HG02852 (cell line): Measurements from ENCODE around the gene ZC3HAV1L.
"Not testable (repeated sequence)": the region's sequence is repeated elsewhere in the genome, so short reads cannot be mapped to it uniquely, and the experiment has no call there.

Experiments
- ATAC-seq: cut with Tn5 transposase; IDR thresholded peaks from one replicate; pipeline ENCODE4 v1.9.1; 2021; ENCODE audit warnings: mild to moderate bottlenecking, moderate library complexity; ENCODE audit not compliant: unreplicated experiment

ZC3HAV1L gene

DNA sequence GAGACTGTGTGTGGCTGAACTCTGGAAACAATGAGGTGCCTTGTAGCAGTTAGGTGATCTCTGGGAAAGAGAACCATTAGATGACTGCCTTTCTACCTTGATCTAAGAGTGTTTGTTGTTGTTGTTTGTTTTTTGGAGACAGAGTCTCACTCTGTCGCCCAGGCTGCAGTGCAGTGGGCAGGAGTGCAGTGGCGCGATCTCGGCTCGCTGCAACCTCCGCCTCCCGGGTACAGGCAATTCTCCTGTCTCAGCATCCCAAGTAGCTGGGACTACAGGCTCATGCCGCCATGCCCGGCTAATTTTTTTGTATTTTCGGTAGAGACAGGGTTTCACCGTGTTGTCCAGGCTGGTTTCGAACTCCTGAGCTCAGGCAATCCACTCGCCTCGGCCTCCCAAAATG lies 18.8 kb upstream of the ZC3HAV1L start:
- ATAC-seq, result not testable (repeated sequence)

GRCh38 chr7:139054101-139054500 lies 18.3 kb upstream of the ZC3HAV1L start:
- ATAC-seq, result no peak

DNA sequence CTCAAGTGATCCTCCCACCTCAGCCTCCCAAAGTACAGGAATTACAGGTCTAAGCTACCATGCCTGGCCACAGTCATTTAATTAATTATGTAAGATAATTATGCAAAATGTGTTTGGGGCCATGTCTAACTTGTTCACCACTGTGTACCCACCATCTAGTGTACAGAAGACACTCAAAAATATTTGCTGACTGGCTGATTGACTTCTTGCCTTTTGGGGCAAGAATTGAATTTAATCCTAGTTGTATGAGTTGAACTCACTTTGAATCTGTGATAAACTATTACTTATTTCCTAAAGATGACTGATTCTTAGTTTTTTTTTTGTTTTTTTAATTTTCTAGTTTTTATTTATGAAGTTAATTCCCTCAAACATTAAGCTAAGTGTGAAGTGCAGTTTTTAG lies 15.8 kb upstream of the ZC3HAV1L start:
- no peak for ATAC-seq

DNA sequence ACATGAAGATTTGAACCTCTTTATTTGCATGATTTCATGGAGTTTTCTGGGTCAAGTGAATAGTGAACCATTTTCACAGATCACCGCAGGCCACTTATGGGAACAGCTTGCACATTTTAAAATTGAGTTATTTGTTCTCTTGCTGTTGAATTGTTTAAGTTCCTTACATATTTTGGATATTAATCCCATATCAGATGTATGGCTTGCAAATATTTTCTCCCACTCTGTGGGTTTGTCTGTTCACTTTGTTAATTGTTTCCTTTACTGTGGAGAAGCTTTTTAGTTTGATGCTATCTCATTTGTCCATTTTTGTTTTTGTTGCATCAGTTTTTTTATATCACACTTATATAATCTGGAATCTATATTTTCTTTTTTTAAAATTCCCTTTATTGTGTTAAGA lies 14.1 kb upstream of the ZC3HAV1L start:
- ATAC-seq, result no peak

DNA sequence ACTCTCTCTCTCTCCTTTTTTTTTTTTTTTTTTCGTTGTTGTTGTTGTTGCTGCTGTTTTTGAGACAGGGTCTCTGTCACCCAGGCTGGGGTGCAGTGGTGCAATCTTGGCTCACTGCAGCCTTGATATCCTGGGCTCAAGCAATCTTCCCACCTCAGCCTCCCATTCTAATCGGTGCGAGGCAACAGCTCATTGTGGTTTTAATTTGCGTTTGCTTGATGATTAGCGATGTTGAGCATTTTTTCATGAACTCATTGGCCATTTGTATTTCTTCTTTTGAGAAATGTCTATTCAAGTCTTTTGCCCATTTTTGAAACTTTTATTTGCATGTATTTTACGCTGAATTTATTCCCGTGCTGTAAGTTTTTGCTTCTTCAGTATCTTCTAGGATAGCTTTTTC lies 13.3 kb upstream of the ZC3HAV1L start:
- ATAC-seq, result no peak

DNA sequence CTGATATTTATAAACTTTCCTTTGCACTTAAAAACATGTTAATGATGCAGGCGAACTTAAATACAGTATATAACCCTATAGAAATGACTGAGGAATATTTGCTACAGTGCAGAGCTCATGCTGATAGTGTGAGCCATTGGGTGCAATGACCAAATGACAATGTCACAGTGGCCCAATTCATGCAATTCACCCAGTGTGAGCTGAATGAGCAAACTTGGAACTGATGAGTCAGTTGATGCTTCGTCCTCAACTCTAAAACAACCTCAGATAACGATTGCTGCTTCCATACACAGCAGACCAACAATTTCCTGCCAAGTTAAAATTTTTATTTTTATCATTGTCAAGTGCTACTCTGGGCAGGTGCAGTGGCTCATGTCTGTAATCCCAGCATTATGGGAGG lies 12.1 kb upstream of the ZC3HAV1L start:
- no peak for ATAC-seq

DNA sequence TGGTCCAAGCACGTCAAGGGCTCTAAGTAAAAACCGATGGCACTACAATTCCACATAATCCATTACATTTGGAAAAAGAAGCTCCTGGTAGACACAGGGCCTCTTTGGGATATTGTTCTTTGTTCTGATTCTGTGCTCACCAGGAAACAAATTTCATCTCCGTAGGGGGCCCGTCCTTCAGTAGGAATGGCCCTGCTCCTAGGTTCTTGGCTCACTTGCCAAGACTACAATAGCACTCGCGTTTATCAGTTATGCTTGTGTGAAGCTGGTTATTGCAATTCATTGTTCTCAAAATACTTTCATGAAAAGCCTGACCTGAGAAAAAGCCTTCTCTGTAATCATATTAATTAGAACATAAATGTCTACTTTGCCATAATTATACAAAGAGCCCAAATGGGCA lies 10.3 kb upstream of the ZC3HAV1L start:
- no peak for ATAC-seq

- peak; percentile 48 for ATAC-seq
Observed at GRCh38 chr7:139044813-139045794, 9.3 kb upstream of the ZC3HAV1L start.

GRCh38 chr7:139043823-139044812 lies 8.3 kb upstream of the ZC3HAV1L start:
- ATAC-seq, result peak; percentile 46

GRCh38 chr7:139041378-139042085 lies 5.7 kb upstream of the ZC3HAV1L start:
- ATAC-seq, result no peak

- no peak for ATAC-seq
Observed at GRCh38 chr7:139038691-139039090, 2.8 kb upstream of the ZC3HAV1L start.

DNA sequence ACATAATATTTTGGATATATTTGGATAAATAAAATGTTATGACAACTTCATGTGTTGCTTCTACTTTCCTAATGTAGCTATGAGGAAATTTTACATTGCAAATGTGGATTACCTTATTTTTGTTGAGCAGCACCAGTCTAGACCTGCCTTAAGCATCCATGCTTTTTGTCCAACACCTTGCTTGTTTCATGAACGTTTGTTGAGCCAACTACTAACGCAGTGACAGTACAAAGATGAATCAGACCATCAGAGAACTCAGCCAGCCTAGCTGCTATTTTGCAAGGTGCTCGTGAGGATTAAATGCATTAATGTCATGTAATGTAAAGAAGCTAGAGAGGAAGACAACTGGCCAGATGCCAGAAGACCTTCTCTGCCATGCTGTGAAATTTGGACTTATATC lies 1.1 kb upstream of the ZC3HAV1L start:
- ATAC-seq, result no peak

DNA sequence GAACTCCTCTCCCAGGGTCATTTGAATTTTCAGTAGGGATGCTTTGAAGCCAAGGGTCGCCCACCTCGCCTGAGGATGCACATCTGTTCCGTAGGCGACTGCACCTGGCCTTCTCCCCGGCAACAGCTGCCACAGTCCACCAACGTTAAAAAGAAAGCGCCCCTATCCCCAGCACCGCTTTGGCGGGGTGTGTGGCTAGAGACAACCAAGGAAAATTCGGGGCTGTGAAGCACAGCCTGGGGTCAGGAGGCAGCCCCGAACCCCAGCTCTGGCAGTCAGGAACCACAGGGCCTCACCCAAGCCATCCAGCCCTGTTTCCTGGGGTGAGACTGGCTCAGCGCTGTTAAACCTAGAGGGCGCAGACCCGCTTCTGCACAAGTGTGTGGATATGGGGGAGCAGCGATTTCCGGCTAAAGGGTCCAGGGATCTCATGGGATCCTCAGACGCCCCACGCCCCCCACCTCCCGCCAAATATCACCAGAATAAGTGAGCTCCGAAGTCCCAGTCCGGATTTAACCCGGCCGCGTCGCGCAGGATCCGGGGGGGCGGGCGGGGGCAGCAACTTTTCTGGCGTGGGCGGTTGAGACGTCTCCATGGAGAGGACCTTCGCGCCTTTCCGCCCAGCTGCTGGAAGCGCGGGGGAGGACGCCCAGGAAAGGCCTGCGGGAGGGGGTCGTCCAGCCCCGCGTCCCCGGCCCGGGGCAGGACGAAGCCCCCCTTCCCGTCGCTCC lies 822 bp downstream of the ZC3HAV1L start:
- peak; percentile 41 for ATAC-seq

DNA sequence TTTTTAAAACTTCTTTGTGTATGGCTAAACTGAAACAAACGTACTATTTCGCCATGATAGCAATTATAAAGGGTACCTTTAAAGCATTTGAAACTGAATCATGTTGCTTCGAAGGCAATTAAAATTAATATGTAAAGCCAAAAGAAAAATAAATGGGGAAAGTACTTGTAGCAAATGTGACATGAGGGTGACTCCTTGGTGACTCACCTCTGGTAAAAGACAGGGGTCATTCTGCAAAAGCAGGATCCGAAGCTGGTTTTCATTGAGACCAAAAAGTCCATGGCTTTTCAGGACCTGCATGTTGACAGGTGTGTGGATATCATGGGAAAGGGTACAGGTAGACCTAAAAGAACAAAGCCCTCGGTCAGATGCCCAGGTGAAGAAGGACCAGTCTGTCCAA lies 1.5 kb downstream of the ZC3HAV1L start:
- ATAC-seq, result no peak

- no peak for ATAC-seq
Observed at GRCh38 chr7:139033346-139034114, 2.3 kb downstream of the ZC3HAV1L start.

DNA sequence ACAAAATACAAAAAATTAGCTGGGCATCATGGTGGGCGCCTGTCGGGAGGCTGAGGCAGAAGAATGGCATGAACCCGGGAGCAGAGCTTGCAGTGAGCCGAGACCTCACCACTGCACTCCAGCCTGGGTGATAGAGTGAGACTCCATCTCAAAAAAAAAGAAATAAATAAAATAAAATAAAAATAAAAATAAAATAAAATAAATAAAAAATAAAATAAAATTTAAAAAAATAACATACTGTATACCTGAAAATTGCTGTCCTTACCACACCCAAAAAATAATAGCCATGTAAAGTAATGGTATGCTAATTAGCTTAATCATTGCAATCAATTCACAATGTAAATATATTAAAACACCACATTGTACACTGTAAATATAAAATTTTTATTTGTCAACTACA lies 3.4 kb downstream of the ZC3HAV1L start:
- ATAC-seq, result no peak

- no peak for ATAC-seq
Observed at GRCh38 chr7:139029353-139029752, 6.5 kb downstream of the ZC3HAV1L start.

DNA sequence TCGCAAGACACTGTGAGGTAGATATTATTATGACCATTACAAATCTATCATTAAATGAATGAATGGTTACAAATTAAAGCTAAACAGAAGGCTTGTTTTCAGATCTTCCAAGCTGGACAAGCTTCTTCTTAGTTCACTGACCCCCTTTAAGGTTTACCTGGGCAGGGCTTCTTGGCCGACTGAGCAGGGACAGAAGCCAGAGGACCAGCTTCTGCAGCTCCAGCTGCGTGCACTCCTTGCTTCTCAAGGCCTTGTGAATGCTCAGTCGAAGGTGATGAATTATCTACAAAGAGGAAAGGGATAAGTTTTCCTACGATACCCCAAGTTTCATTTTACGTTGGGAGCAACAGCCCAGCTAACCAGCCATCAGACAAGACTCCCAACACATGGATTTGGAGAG lies 9.3 kb downstream of the ZC3HAV1L start:
- no peak for ATAC-seq

GRCh38 chr7:139025861-139026260 lies 10.0 kb downstream of the ZC3HAV1L start:
- not testable (repeated sequence) for ATAC-seq
